Colonic mucosa (tissue), 4 donors: Measurements from ENCODE around the gene LRRK2. TPM values are rescaled to one million over a fixed set of nuclear protein-coding genes. Genes with fewer than 3 reads are reported as not detected.

ENCODE experiments used
- DNase-seq: peaks from one replicate; pipeline ENCODE4 v3.0.0-alpha.2; 2020
- H3K27ac ChIP-seq: fragments of 200-600 bp; one replicate; pipeline ENCODE4 v1.8.0; 2021
- H3K27me3 ChIP-seq: fragments of 200-600 bp; one replicate; pipeline ENCODE4 v1.8.0; 2021
- H3K36me3 ChIP-seq: fragments of 200-600 bp; one replicate; pipeline ENCODE4 v1.8.0; 2021
- H3K4me1 ChIP-seq: fragments of 200-600 bp; one replicate; pipeline ENCODE4 v1.8.0; 2021; ENCODE audit warnings: mild to moderate bottlenecking
- H3K4me3 ChIP-seq: fragments of 200-600 bp; one replicate; pipeline ENCODE4 v1.8.0; 2021
- H3K9ac ChIP-seq, 2 donors: one replicate each; pipeline ENCODE4 v1.7.0; 2013; ENCODE audit warnings: control low read depth in 2 of 2, low read depth in 2 of 2, low read length in 2 of 2
- H3K9me3 ChIP-seq: fragments of 200-600 bp; one replicate; pipeline ENCODE4 v1.8.0; 2021
- CTCF ChIP-seq: fragments of 200-600 bp; IDR thresholded peaks from one replicate; pipeline ENCODE4 v1.8.0; 2022; ENCODE audit warnings: antibody characterized with exemption, mild to moderate bottlenecking
- intact Hi-C: fragments of 100-400 bp; cut with DNase I; formaldehyde crosslinking; loops from one replicate; pipeline ENCODE4 v1.14.1; 2022
- total RNA-seq, 2 donors: library from RNA; stranded (reverse); fragmentation: NEBNext Ultra II Directional in 1 of 2; extraction: Animal tissue kit (Norgen Biotek cat#: 25700) in 1 of 2; gene quantifications; one replicate each; pipeline ENCODE4 v1.2.1, GENCODE V29; 2021
- donor health status: healthy.
- donor health status: DM: no; HTN: no; CAD: no.
- donor health status: DM: no; HTN: no; CAD: no.

The LRRK2 gene
- total RNA-seq, 2 donors from 2014 or later: 1.7 to 4.1 TPM

GRCh38 chr12:40405419-40405818, 180.6 kb downstream of the LRRK2 start:
- no peak for TF ChIP-seq CTCF
- Histone ChIP-seq H3K27ac (no peak overlapping the region), H3K27me3 (no peaks in the 10 kb centered on the region), H3K9ac (no peak overlapping the region), H3K9me3 (no peaks in the 10 kb centered on the region), H3K36me3 (no peaks in the 10 kb centered on the region), H3K4me1 (no peaks in the 10 kb centered on the region), H3K4me3 (no peak overlapping the region)
- DNase-seq: no peak
- intact Hi-C loops: no loop called here

Other genes with a start within 250 kb of the LRRK2 start
- gene SLC2A13, start 118.9 kb upstream of the LRRK2 start, total RNA-seq: 10 to 100 TPM; 19.2 to 39.0 TPM